ENCODE results near the gene HSPA12B.

Gene HSPA12B

GRCh38 chr20:3757268-3757667 lies 24.8 kb downstream of the HSPA12B start:
- no peak for DNase-seq
- intact Hi-C loops (cut with DNase I): no loop called here

- intact Hi-C loops (cut with DNase I): no loop called here
- no peak for DNase-seq
Observed at GRCh38 chr20:3758566-3758965, 26.1 kb downstream of the HSPA12B start.

- no peak for DNase-seq
- intact Hi-C loops (cut with DNase I): no loop called here
Observed at GRCh38 chr20:3759316-3759823, 26.9 kb downstream of the HSPA12B start.

GRCh38 chr20:3759884-3760283 lies 27.4 kb downstream of the HSPA12B start:
- intact Hi-C loops (cut with DNase I): no loop called here

GRCh38 chr20:3760655-3761348 lies 28.3 kb downstream of the HSPA12B start:
- intact Hi-C loops (cut with DNase I): no loop called here
- no peak for DNase-seq

More at GRCh38 chr20:3759884-3760283, 27.4 kb downstream of the HSPA12B start:
- DNase-seq: no peak

- DNase-seq: no peak
- intact Hi-C loops (cut with DNase I): no loop called here
Observed at GRCh38 chr20:3763671-3764601, 31.5 kb downstream of the HSPA12B start.

GRCh38 chr20:3764659-3765058 lies 32.2 kb downstream of the HSPA12B start:
- DNase-seq: no peak
- intact Hi-C loops (cut with DNase I): no loop called here

GRCh38 chr20:3765171-3765882 lies 32.8 kb downstream of the HSPA12B start:
- DNase-seq: no peak
- intact Hi-C loops (cut with DNase I): no loop called here

GRCh38 chr20:3766422-3767109 lies 34.1 kb downstream of the HSPA12B start:
- intact Hi-C loops (cut with DNase I): no loop called here
- no peak for DNase-seq

- peak in 1 of 42 donors; percentile 43 for DNase-seq
- intact Hi-C loops (cut with DNase I): no loop called here
Observed at GRCh38 chr20:3767110-3767426, 34.6 kb downstream of the HSPA12B start.

GRCh38 chr20:3767427-3768341 lies 35.2 kb downstream of the HSPA12B start, which contains the start of gene ADISSP:
Gene ADISSP, minus strand, starts transcription at chr20:3767753. Its CDS starts 7,653 bp downstream, at chr20:3760100.
- intact Hi-C loops (cut with DNase I): loop anchor here (2.0 kb wide), 1 partner anchor 53 kb away; the partner anchor contains the start of gene AP5S1
- DNase-seq: peak; percentile 98 to 100 (median 99)

GRCh38 chr20:3768342-3769130 lies 36.1 kb downstream of the HSPA12B start:
- intact Hi-C loops (cut with DNase I): loop anchor here (2.0 kb wide), 1 partner anchor 52 kb away; the partner anchor contains the start of gene AP5S1
- peak; percentile 77 to 96 (median 90) for DNase-seq

- intact Hi-C loops (cut with DNase I): no loop called here
- DNase-seq: no peak
Observed at GRCh38 chr20:3771552-3772058, 39.1 kb downstream of the HSPA12B start.

GRCh38 chr20:3775457-3776108 lies 43.1 kb downstream of the HSPA12B start:
- intact Hi-C loops (cut with DNase I): no loop called here
- DNase-seq: no peak

GRCh38 chr20:3777381-3777715 lies 44.9 kb downstream of the HSPA12B start:
- intact Hi-C loops (cut with DNase I): no loop called here
- DNase-seq: no peak
